ENCODE measurements around the gene SLC26A9.

DNA sequence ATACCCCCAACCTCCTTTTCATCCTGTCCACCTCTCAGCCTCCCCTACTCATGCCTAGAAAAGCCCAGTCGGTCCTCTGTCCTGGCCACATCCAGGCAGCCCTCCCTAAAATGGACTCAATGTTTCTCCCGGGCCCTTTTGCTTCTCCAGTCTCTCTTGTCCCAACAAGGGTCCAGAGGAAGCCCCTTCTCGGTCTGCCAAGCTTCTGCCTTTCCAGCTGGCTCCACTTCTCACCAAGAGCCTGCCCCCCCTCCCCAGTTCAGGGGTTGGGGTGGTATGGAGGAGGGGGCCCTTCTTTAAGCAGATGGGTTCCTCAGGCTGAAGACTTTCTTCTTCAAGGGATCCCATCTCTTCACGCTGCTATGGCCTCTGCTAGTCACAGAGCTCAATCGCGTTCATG lies 36.0 kb upstream of the SLC26A9 start:
- TF ChIP-seq, protein P1, sequence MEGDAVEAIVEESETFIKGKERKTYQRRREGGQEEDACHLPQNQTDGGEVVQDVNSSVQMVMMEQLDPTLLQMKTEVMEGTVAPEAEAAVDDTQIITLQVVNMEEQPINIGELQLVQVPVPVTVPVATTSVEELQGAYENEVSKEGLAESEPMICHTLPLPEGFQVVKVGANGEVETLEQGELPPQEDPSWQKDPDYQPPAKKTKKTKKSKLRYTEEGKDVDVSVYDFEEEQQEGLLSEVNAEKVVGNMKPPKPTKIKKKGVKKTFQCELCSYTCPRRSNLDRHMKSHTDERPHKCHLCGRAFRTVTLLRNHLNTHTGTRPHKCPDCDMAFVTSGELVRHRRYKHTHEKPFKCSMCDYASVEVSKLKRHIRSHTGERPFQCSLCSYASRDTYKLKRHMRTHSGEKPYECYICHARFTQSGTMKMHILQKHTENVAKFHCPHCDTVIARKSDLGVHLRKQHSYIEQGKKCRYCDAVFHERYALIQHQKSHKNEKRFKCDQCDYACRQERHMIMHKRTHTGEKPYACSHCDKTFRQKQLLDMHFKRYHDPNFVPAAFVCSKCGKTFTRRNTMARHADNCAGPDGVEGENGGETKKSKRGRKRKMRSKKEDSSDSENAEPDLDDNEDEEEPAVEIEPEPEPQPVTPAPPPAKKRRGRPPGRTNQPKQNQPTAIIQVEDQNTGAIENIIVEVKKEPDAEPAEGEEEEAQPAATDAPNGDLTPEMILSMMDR (IDR thresholded peaks at IDR 0.05; ENCODE audit: insufficient read depth, low read length): no peak
- TF ChIP-seq POLR2AphosphoS5 (IDR thresholded peaks at IDR 0.05; ENCODE audit: low read depth): no peak
- TF ChIP-seq, protein P2, sequence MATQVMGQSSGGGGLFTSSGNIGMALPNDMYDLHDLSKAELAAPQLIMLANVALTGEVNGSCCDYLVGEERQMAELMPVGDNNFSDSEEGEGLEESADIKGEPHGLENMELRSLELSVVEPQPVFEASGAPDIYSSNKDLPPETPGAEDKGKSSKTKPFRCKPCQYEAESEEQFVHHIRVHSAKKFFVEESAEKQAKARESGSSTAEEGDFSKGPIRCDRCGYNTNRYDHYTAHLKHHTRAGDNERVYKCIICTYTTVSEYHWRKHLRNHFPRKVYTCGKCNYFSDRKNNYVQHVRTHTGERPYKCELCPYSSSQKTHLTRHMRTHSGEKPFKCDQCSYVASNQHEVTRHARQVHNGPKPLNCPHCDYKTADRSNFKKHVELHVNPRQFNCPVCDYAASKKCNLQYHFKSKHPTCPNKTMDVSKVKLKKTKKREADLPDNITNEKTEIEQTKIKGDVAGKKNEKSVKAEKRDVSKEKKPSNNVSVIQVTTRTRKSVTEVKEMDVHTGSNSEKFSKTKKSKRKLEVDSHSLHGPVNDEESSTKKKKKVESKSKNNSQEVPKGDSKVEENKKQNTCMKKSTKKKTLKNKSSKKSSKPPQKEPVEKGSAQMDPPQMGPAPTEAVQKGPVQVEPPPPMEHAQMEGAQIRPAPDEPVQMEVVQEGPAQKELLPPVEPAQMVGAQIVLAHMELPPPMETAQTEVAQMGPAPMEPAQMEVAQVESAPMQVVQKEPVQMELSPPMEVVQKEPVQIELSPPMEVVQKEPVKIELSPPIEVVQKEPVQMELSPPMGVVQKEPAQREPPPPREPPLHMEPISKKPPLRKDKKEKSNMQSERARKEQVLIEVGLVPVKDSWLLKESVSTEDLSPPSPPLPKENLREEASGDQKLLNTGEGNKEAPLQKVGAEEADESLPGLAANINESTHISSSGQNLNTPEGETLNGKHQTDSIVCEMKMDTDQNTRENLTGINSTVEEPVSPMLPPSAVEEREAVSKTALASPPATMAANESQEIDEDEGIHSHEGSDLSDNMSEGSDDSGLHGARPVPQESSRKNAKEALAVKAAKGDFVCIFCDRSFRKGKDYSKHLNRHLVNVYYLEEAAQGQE (IDR thresholded peaks at IDR 0.05; ENCODE audit: insufficient replicate concordance, low read depth): no peak
- no peak for TF ChIP-seq GABPA (IDR thresholded peaks at IDR 0.05; ENCODE audit: low read depth)

Measured in HL-60 (cell line).